A549 treated with ZK216348 at 1 μM for 4 hours (cell line): ENCODE data around the gene MKI67. TPM values are rescaled to one million over a fixed set of nuclear protein-coding genes. Genes with fewer than 3 reads are reported as not detected.

Experiments used
- total RNA-seq: library from RNA; stranded (reverse); fragments of 200-300 nt; extraction: Qiagen RNA extraction; gene quantifications from 5 replicates; pipeline ENCODE4 v1.2.3, GENCODE V29; 2022; ENCODE audit warnings: low read depth

MKI67 gene, protein sequence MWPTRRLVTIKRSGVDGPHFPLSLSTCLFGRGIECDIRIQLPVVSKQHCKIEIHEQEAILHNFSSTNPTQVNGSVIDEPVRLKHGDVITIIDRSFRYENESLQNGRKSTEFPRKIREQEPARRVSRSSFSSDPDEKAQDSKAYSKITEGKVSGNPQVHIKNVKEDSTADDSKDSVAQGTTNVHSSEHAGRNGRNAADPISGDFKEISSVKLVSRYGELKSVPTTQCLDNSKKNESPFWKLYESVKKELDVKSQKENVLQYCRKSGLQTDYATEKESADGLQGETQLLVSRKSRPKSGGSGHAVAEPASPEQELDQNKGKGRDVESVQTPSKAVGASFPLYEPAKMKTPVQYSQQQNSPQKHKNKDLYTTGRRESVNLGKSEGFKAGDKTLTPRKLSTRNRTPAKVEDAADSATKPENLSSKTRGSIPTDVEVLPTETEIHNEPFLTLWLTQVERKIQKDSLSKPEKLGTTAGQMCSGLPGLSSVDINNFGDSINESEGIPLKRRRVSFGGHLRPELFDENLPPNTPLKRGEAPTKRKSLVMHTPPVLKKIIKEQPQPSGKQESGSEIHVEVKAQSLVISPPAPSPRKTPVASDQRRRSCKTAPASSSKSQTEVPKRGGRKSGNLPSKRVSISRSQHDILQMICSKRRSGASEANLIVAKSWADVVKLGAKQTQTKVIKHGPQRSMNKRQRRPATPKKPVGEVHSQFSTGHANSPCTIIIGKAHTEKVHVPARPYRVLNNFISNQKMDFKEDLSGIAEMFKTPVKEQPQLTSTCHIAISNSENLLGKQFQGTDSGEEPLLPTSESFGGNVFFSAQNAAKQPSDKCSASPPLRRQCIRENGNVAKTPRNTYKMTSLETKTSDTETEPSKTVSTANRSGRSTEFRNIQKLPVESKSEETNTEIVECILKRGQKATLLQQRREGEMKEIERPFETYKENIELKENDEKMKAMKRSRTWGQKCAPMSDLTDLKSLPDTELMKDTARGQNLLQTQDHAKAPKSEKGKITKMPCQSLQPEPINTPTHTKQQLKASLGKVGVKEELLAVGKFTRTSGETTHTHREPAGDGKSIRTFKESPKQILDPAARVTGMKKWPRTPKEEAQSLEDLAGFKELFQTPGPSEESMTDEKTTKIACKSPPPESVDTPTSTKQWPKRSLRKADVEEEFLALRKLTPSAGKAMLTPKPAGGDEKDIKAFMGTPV (N-terminal part only)
- total RNA-seq, result 65.0 to 72.3 TPM (median 70.8 TPM) in 5 replicates

DNA sequence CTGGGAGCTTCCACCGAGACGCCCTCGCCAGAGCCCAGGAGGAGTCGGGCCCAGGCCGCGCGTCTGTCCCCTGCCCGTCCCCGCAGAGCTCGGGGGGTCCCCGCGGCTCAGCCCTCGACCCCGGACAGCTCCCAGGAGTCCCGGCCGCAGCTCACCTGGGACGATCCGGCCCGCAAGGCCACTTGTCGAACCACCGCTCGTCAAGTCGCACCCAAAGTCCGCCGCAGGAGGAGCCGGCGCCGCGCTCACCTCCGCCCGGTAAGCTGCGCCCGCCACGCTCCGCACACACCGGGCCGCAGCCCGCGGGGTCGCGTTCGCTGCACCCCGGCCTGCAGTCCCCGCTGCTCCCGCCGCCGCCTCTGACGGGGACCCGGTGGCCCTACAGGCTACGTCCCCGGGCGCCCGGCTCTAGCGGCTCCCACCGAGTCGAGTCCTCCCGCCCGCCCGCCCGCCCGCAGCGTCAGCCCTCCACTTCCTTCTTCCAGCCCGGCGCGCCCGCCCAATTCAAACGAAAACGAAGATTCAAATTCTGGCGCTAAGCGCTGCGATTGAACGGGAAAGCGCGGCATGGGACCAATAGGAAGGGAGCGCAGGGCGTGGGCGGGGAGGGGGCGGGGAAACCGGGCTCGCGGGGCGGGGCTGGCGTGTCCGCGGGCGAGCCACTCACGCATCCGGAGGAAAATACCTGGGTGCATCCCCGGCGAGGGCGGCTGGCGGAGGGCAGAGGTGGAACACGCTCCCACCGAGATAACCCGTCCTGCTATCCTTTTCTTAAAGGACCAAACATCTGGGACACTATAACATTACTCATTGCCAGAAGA lies at the start of gene MKI67:
TSS of gene MKI67 (minus strand) at position 480 of the 821 bp plus-strand sequence. CDS start 756 bp downstream, outside the sequence.

Other genes with a start within 250 kb of the MKI67 start
- gene CLRN3, start 233.5 kb downstream of the MKI67 start, total RNA-seq, result not detected in 5 replicates
- gene PTPRE, start 219.3 kb downstream of the MKI67 start, total RNA-seq, result 2.5 to 5.5 TPM (median 4.0 TPM) in 5 replicates